HG02642 (cell line): ENCODE measurements around the gene CNTN4.

Experiments used
- ATAC-seq: cut with Tn5 transposase; IDR thresholded peaks from one replicate; pipeline ENCODE4 v1.9.1; 2021; ENCODE audit warnings: mild to moderate bottlenecking; ENCODE audit not compliant: unreplicated experiment, poor library complexity

The CNTN4 gene

DNA sequence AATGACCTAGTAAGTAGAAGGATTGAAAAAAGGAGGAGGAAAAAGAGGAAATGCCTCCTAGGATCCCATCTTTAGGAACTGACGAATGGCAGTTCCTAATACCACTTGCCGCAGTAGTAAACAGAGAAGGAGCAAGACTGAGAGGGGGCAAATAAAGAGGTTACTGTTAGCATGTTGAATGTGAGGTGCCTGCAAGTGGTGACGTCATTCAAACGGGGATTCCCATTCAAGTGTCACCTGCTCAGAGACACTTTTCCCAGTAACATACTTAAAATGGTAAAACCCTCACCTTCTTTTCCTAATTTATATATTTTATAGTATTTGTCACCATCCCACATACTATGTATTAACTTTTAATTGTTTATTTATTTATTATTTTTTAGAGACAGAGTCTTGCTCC is 832.6 kb downstream of the CNTN4 start:
- ATAC-seq: no peak

DNA sequence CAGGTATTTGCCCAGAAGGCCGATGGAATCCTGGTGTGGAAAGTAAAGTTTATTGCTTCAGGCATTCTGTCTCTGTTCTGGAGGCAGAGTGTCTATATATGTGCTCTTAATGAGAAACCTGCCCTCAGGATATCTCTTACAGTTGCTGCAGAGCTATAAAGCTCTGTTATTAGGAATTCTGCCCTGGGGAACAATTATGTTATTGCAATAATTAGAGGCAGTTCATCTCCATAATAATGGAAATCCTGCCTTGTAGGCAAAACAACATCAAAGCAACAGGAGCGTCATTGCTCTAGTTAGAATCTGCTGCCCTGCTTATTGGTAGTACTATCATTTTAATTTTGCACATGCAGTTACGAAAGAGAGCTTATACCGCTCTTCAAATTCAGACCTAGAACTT is 835.9 kb downstream of the CNTN4 start:
- ATAC-seq: no peak

DNA sequence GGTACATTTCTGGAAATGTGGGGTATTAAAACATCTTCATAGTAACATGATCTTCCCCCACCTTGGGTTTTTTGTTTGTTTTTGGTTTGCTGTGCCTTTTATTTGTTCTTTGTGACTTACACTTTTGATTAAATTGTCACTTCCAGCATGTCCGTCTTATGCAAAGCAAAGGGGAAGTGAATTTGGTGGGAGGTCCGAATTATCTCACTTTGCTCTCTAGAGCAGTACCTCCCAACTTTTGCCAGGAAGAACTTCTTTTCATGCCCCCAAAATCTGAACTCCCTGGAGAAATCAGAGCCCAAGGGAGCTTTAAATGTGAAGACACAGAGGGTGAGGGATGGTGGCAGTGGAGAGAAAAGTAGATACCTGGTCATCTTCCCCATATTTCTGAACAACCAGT is 838.4 kb downstream of the CNTN4 start:
- no peak for ATAC-seq

- ATAC-seq: no peak
Observed at GRCh38 chr3:2937592-2937991, 838.9 kb downstream of the CNTN4 start.

- no peak for ATAC-seq
Observed at GRCh38 chr3:2938711-2939110, 840.0 kb downstream of the CNTN4 start.

DNA sequence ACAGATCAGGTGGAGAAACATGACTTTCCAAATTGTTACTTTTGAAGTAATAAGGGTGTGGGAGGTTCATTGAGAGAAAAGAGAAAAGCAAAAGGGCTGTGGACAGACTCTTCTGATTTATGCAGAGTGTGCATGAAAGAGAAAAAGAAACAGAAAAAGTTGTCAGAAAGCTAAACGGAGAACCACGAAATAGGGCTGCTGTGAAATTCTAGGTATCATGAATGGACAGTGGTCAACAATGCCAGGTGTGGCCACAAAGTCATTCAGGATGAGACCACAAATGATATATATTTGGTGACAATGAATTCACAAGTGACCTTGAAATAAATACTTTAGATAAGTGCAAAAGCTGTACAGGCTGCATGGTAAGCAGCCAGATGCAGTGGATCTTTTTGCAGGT is 841.4 kb downstream of the CNTN4 start:
- no peak for ATAC-seq

GRCh38 chr3:2944628-2945027 is 846.0 kb downstream of the CNTN4 start:
- peak; percentile 87 for ATAC-seq

- ATAC-seq: no peak
Observed at GRCh38 chr3:2945121-2945520, 846.5 kb downstream of the CNTN4 start.

GRCh38 chr3:2947536-2947935 is 848.9 kb downstream of the CNTN4 start:
- no peak for ATAC-seq

GRCh38 chr3:2948882-2949281 is 850.2 kb downstream of the CNTN4 start:
- no peak for ATAC-seq

- no peak for ATAC-seq
Observed at GRCh38 chr3:2950159-2950558, 851.5 kb downstream of the CNTN4 start.

DNA sequence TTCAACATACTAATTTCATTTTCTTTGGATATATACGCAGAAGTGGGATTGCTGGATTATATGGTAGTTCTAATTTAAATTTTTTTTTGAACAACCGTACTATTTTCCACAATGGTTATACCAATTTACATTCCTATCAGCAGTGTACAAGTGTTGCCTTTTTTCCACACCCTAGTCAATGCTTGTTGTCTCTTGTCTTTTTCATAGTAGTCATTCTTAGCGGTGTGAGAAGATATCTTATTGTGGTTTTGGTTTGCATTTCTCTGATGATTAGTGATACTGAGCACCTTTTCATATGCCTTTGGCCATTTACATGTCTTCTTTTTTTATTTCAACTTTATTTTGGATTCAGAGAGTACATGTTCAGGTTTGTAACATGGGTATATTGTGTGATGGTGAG is 858.4 kb downstream of the CNTN4 start:
- no peak for ATAC-seq

- ATAC-seq: no peak
Observed at GRCh38 chr3:2958551-2958950, 859.9 kb downstream of the CNTN4 start.

DNA sequence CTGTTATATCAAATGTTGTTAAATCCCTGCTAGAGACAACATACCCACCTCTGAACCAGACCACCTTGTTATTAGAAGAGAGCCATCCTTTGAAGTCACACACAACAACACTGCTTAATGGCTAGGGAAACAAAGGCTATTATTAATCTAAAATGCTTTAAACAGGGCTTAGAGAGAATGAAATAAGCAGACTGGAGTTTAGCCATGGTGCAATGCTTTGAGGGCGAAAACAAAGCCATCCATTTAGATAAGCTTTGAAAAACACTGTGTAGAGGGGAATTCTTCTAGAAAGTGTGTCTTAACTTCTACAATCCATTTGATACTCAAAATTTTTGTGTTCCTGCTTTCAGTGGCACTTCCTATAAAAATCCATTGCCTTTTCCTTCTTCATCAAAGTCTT is 862.9 kb downstream of the CNTN4 start:
- no peak for ATAC-seq

GRCh38 chr3:2967871-2968270 is 869.2 kb downstream of the CNTN4 start:
- ATAC-seq: no peak

- ATAC-seq: no peak
Observed at GRCh38 chr3:2968475-2968874, 869.8 kb downstream of the CNTN4 start.

DNA sequence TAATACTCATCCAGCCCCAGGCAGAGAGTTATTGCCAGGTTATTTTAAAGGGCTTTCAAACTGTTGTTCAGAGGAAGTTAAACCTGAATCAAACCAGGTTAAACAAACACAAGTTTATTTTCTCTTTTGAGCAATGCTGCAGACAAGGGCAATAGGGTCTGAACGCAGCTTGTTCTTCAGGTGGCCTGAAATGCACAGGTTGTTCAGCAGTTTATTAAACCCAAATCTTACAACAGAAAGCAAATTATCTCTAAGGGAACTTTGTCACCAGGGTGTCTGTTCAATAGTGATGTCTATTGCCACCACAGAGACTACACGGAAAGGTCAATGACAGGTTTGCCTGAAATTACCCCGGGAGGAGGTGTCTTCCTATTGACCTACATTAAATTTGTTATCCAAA is 877.5 kb downstream of the CNTN4 start:
- ATAC-seq: no peak

DNA sequence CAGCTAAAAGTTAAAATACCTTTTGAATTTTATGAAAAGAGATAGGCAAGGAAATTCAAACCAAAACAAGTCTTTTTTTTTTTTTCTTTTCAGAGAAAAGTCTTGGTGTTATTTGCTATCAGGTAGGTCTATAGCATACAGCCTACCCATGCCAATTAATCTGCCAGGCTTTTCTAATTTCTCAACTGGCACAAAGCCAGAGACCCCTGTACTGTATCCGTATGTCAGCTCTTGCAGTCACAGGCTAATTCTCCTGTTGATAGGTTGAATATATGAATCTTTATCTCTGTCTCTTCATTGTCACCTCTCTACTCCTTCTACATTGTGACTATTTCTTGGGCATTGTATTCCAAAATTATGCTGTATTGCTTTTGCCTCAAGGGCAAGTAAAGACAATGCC is 878.1 kb downstream of the CNTN4 start:
- no peak for ATAC-seq

- no peak for ATAC-seq
Observed at GRCh38 chr3:2978977-2979732, 880.5 kb downstream of the CNTN4 start.

GRCh38 chr3:2984005-2984830 is 885.6 kb downstream of the CNTN4 start:
- no peak for ATAC-seq

DNA sequence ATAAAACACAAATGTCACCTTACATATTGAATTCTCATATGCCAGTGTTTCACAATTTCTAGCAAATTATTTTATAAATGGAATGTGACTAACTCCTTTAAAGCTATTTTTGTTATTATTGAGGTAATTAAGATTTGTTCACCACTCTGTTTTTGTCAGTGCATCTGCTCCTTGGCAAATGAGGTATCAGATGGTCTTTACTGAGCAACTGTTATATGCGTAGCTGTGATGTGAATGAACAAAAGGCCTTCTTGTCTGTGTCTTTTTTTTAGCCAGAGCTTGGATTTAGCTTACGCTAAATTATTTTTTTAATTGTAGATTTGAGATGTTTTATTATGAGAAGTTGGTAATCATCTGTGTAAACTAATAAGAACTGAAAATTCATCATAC is 886.2 kb downstream of the CNTN4 start:
- ATAC-seq: no peak

GRCh38 chr3:2985479-2985878 is 886.8 kb downstream of the CNTN4 start:
- ATAC-seq: no peak
